Activated T-cell treated with anti-CD3 and anti-CD28 coated beads, Interleukin-2, amount 50 U/mL, for 1 hour (primary cell): Measurements from ENCODE around the gene DNMT3A.
A peak's percentile ranks its signal among the peaks of the same experiment; 100 is the strongest.
"Not testable (repeated sequence)": the region's sequence is repeated elsewhere in the genome, so short reads cannot be mapped to it uniquely, and the experiment has no call there.

Experiments used
- DNase-seq: peaks from one replicate; pipeline ENCODE4 v3.0.0-alpha.2; 2020

DNMT3A gene

GRCh38 chr2:25230198-25230947 is 111.4 kb downstream of the DNMT3A start:
- DNase-seq: no peak

GRCh38 chr2:25229279-25230197 is 112.2 kb downstream of the DNMT3A start:
- no peak for DNase-seq

- DNase-seq: peak; percentile 53
Measured at GRCh38 chr2:25228848-25229278, 112.9 kb downstream of the DNMT3A start.

- DNase-seq: no peak
Measured at GRCh38 chr2:25227576-25227975, 114.1 kb downstream of the DNMT3A start.

- DNase-seq: no peak
Measured at GRCh38 chr2:25226827-25227226, 114.9 kb downstream of the DNMT3A start.

- DNase-seq: no peak
Measured at GRCh38 chr2:25222477-25223121, 119.1 kb downstream of the DNMT3A start.

- DNase-seq: no peak
Measured at GRCh38 chr2:25221579-25221978, 120.1 kb downstream of the DNMT3A start.

- DNase-seq: no peak
Measured at GRCh38 chr2:25220313-25220712, 121.4 kb downstream of the DNMT3A start.

GRCh38 chr2:25219621-25220020 is 122.1 kb downstream of the DNMT3A start:
- DNase-seq: no peak

- DNase-seq: no peak
Measured at GRCh38 chr2:25218100-25218499, 123.6 kb downstream of the DNMT3A start.

- DNase-seq: peak; percentile 84
Measured at GRCh38 chr2:25215948-25216679, 125.6 kb downstream of the DNMT3A start.

GRCh38 chr2:25215232-25215631 is 126.5 kb downstream of the DNMT3A start:
- DNase-seq: no peak

- DNase-seq: no peak
Measured at GRCh38 chr2:25213229-25213628, 128.5 kb downstream of the DNMT3A start.

- DNase-seq: not testable (repeated sequence)
Measured at GRCh38 chr2:25210923-25211322, 130.8 kb downstream of the DNMT3A start.

GRCh38 chr2:25207078-25207545 is 134.6 kb downstream of the DNMT3A start:
- no peak for DNase-seq

GRCh38 chr2:25204190-25204838 is 137.4 kb downstream of the DNMT3A start:
- DNase-seq: peak; percentile 30

- DNase-seq: no peak
Measured at GRCh38 chr2:25202275-25202674, 139.4 kb downstream of the DNMT3A start.

GRCh38 chr2:25201794-25202193 is 139.9 kb downstream of the DNMT3A start:
- DNase-seq: no peak

- no peak for DNase-seq
Measured at GRCh38 chr2:25201265-25201664, 140.5 kb downstream of the DNMT3A start.

GRCh38 chr2:25198576-25198975 is 143.1 kb downstream of the DNMT3A start:
- DNase-seq: no peak

- no peak for DNase-seq
Measured at GRCh38 chr2:25198209-25198525, 143.6 kb downstream of the DNMT3A start.
